LNCAP (cell line): ENCODE results near the gene KHK.

ENCODE experiments used
- TF ChIP-seq, protein P1 (sequence below): fragments of 450-650 bp; IDR thresholded peaks from 2 replicates; pipeline ENCODE4 v1.5.1; 2017; ENCODE audit warnings: mild to moderate bottlenecking

Gene KHK

DNA sequence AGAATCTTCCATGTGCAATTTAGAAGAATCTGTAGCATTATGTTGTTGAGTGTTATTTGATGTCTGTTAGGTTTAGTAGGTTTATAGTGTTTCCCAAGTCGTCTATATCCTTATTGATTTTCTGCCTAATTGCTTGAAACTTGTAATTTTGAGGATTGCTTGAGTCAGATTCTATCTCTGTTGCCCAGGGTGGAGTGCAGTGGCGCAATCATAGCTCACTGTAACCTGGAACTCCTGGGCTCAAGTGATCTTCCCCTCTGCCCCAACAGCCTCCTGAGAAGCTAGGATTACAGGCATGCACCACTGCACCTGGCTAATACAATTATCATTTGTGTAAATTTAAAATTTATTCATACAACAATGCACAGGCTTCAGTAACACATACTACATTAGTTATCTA lies 59.1 kb downstream of the KHK start:
- TF ChIP-seq, protein P1, sequence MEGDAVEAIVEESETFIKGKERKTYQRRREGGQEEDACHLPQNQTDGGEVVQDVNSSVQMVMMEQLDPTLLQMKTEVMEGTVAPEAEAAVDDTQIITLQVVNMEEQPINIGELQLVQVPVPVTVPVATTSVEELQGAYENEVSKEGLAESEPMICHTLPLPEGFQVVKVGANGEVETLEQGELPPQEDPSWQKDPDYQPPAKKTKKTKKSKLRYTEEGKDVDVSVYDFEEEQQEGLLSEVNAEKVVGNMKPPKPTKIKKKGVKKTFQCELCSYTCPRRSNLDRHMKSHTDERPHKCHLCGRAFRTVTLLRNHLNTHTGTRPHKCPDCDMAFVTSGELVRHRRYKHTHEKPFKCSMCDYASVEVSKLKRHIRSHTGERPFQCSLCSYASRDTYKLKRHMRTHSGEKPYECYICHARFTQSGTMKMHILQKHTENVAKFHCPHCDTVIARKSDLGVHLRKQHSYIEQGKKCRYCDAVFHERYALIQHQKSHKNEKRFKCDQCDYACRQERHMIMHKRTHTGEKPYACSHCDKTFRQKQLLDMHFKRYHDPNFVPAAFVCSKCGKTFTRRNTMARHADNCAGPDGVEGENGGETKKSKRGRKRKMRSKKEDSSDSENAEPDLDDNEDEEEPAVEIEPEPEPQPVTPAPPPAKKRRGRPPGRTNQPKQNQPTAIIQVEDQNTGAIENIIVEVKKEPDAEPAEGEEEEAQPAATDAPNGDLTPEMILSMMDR: no peak

GRCh38 chr2:27147935-27148334 lies 61.4 kb downstream of the KHK start:
- TF ChIP-seq, protein P1: no peak

DNA sequence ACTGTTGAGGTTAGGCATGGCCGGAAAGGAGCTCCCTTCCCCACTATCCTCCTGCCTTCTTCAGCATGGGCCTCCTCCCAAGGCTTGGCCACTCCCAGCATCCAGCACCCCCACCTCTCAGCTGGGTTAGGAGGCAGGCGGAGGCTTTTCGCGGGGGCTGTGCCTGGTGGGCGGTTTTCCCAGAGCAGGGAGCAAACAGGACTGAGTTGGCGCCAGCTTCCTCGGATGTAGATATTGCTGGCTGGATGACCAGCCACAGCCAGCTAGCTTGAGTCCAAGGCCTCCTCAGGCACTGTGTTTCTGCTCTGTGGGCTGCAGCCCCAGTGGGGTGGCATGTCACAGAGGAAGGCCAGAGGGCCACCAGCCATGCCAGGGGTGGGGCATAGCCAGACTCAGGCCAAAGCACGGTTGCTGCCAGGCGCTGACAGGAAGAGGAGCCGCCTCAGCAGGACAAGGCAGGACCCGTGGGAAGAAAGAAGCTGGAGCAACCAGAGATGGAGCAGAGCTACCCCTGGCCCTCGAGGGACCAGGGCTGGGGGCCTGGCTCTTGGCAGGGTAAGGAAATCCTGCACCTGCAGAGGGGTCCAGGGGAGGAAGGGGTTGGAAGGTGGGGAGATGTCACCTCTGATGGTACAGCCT lies 62.3 kb downstream of the KHK start, which contains the start of gene TCF23:
Gene TCF23 (plus strand): TSS at position 204 of the 639 bp plus-strand sequence. CDS start 130 bp downstream, at position 334.
- TF ChIP-seq, protein P1: no peak

DNA sequence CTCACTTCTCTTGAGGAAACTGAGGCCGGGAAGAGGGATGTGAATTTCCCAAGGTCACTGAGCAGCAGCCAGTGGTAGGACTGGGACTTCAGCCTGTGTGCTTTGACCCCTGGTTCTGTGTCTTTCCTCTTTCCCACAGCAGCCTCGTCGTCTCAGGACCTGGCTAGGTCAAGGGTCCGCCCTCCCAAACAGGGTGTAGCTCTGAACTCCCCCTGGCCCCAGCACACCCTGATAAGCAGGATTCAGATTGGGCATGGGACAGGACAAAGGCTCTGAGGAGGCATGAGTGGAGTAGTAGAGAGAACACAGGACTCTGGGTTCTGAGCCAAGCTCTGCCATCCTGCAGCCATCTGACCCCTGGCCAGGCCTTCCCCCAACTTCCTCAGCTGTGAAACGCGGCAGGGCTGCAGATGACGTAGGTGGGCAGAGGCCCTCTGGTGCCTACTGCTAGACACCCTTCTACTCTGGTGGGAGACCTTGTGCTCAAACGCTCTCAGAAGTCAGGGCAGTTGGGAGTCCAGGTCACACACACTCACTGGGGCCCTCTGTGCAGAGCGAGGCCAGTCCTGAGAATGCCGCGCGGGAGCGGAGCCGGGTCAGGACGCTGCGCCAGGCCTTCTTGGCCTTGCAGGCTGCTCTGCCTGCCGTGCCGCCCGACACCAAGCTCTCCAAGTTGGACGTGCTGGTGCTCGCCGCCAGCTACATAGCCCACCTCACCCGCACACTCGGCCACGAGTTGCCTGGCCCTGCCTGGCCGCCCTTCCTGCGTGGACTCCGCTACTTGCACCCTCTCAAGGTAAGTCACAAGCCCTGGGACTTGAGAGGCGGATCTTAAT lies 63.2 kb downstream of the KHK start:
- TF ChIP-seq, protein P1: no peak
